ENCODE results near the gene ARID1A.

ARID1A gene

GRCh38 chr1:26692211-26692792 is 3.5 kb upstream of the ARID1A start:
- Histone ChIP-seq H3K9ac (ENCODE audit: low read depth, low read length) (peak overlapping the region; percentile 87), H3K4me1 (ENCODE audit: insufficient read depth, low read length) (peaks cover 20% of the 10 kb centered on the region; the same call in 1 of the 2 replicates), H3K27ac (ENCODE audit: low read length) (peak overlapping the region; percentile 71), H3K4me3 (ENCODE audit: low read length) (peak overlapping the region; percentile 82), H3K9me3 (ENCODE audit: insufficient read depth, low read depth, low read length) (no peaks in the 10 kb centered on the region), H3K27me3 (ENCODE audit: insufficient read depth, low read length) (peaks cover 13% of the 10 kb centered on the region; the same call in 1 of the 2 replicates), H3K36me3 (ENCODE audit: insufficient read depth, low read depth, low read length) (no peaks in the 10 kb centered on the region)

GRCh38 chr1:26692793-26693490 is 2.9 kb upstream of the ARID1A start:
- peaks cover 13% of the 10 kb centered on the region; the same call in 1 of the 2 replicates for H3K27me3 ChIP-seq (ENCODE audit: insufficient read depth, low read length)
- peak overlapping the region; percentile 82 for H3K4me3 ChIP-seq (ENCODE audit: low read length)
- H3K9ac ChIP-seq (ENCODE audit: low read depth, low read length), result peak overlapping the region; percentile 87
- H3K27ac ChIP-seq (ENCODE audit: low read length), result peak overlapping the region; percentile 71
- no peaks in the 10 kb centered on the region for H3K36me3 ChIP-seq (ENCODE audit: insufficient read depth, low read depth, low read length)
- peaks cover 20% of the 10 kb centered on the region; the same call in 1 of the 2 replicates for H3K4me1 ChIP-seq (ENCODE audit: insufficient read depth, low read length)
- H3K9me3 ChIP-seq (ENCODE audit: insufficient read depth, low read depth, low read length), result no peaks in the 10 kb centered on the region

GRCh38 chr1:26693599-26694572 is 1.9 kb upstream of the ARID1A start:
- peaks cover 13% of the 10 kb centered on the region; the same call in 1 of the 2 replicates for H3K27me3 ChIP-seq (ENCODE audit: insufficient read depth, low read length)
- H3K9me3 ChIP-seq (ENCODE audit: insufficient read depth, low read depth, low read length), result no peaks in the 10 kb centered on the region
- H3K9ac ChIP-seq (ENCODE audit: low read depth, low read length), result peak overlapping the region; percentile 87; the same call in 1 of the 2 replicates
- no peak overlapping the region for H3K27ac ChIP-seq (ENCODE audit: low read length)
- peaks cover 25% of the 10 kb centered on the region; the same call in 1 of the 2 replicates for H3K4me1 ChIP-seq (ENCODE audit: insufficient read depth, low read length)
- peak overlapping the region; percentile 82 for H3K4me3 ChIP-seq (ENCODE audit: low read length)
- H3K36me3 ChIP-seq (ENCODE audit: insufficient read depth, low read depth, low read length), result no peaks in the 10 kb centered on the region

GRCh38 chr1:26694638-26695355 is 1.0 kb upstream of the ARID1A start:
- no peak overlapping the region for H3K27ac ChIP-seq (ENCODE audit: low read length)
- H3K4me3 ChIP-seq (ENCODE audit: low read length), result peak overlapping the region; percentile 82
- H3K27me3 ChIP-seq (ENCODE audit: insufficient read depth, low read length), result peaks cover 13% of the 10 kb centered on the region; the same call in 1 of the 2 replicates
- H3K9ac ChIP-seq (ENCODE audit: low read depth, low read length), result peak overlapping the region; percentile 86
- H3K4me1 ChIP-seq (ENCODE audit: insufficient read depth, low read length), result peaks cover 34% of the 10 kb centered on the region
- H3K9me3 ChIP-seq (ENCODE audit: insufficient read depth, low read depth, low read length), result no peaks in the 10 kb centered on the region
- no peaks in the 10 kb centered on the region for H3K36me3 ChIP-seq (ENCODE audit: insufficient read depth, low read depth, low read length)

GRCh38 chr1:26696119-26696653 is 371 bp downstream of the ARID1A start:
- Histone ChIP-seq H3K36me3 (ENCODE audit: insufficient read depth, low read depth, low read length) (peaks cover 10% of the 10 kb centered on the region; the same call in 1 of the 2 replicates), H3K4me3 (ENCODE audit: low read length) (peak overlapping the region; percentile 84; the same call in 1 of the 2 replicates), H3K4me1 (ENCODE audit: insufficient read depth, low read length) (peaks cover 44% of the 10 kb centered on the region), H3K27me3 (ENCODE audit: insufficient read depth, low read length) (peaks cover 13% of the 10 kb centered on the region; the same call in 1 of the 2 replicates), H3K9ac (ENCODE audit: low read depth, low read length) (peak overlapping the region; percentile 79), H3K27ac (ENCODE audit: low read length) (peak overlapping the region; percentile 32), H3K9me3 (ENCODE audit: insufficient read depth, low read depth, low read length) (no peaks in the 10 kb centered on the region)

GRCh38 chr1:26696654-26697430 is 1.0 kb downstream of the ARID1A start:
- peaks cover 51% of the 10 kb centered on the region for H3K4me1 ChIP-seq (ENCODE audit: insufficient read depth, low read length)
- H3K27ac ChIP-seq (ENCODE audit: low read length), result peak overlapping the region; percentile 32
- peak overlapping the region; percentile 79 for H3K9ac ChIP-seq (ENCODE audit: low read depth, low read length)
- H3K9me3 ChIP-seq (ENCODE audit: insufficient read depth, low read depth, low read length), result no peaks in the 10 kb centered on the region
- H3K4me3 ChIP-seq (ENCODE audit: low read length), result peak overlapping the region; percentile 84; the same call in 1 of the 2 replicates
- H3K36me3 ChIP-seq (ENCODE audit: insufficient read depth, low read depth, low read length), result peaks cover 15% of the 10 kb centered on the region; the same call in 1 of the 2 replicates
- peaks cover 13% of the 10 kb centered on the region; the same call in 1 of the 2 replicates for H3K27me3 ChIP-seq (ENCODE audit: insufficient read depth, low read length)

- peak overlapping the region; percentile 79; the same call in 1 of the 2 replicates for H3K9ac ChIP-seq (ENCODE audit: low read depth, low read length)
- H3K9me3 ChIP-seq (ENCODE audit: insufficient read depth, low read depth, low read length), result no peaks in the 10 kb centered on the region
- peaks cover 15% of the 10 kb centered on the region; the same call in 1 of the 2 replicates for H3K36me3 ChIP-seq (ENCODE audit: insufficient read depth, low read depth, low read length)
- peaks cover 13% of the 10 kb centered on the region; the same call in 1 of the 2 replicates for H3K27me3 ChIP-seq (ENCODE audit: insufficient read depth, low read length)
- H3K4me1 ChIP-seq (ENCODE audit: insufficient read depth, low read length), result peaks cover 57% of the 10 kb centered on the region
- H3K27ac ChIP-seq (ENCODE audit: low read length), result no peak overlapping the region
- H3K4me3 ChIP-seq (ENCODE audit: low read length), result peak overlapping the region; percentile 84
These were observed 1.7 kb downstream of the ARID1A start for GRCh38 chr1:26697431-26697977.

- H3K4me3 ChIP-seq (ENCODE audit: low read length), result peak overlapping the region; percentile 84
- H3K36me3 ChIP-seq (ENCODE audit: insufficient read depth, low read depth, low read length), result peaks cover 21% of the 10 kb centered on the region
- peaks cover 13% of the 10 kb centered on the region; the same call in 1 of the 2 replicates for H3K27me3 ChIP-seq (ENCODE audit: insufficient read depth, low read length)
- H3K27ac ChIP-seq (ENCODE audit: low read length), result no peak overlapping the region
- H3K4me1 ChIP-seq (ENCODE audit: insufficient read depth, low read length), result peaks cover 57% of the 10 kb centered on the region
- H3K9ac ChIP-seq (ENCODE audit: low read depth, low read length), result peak overlapping the region; percentile 79; the same call in 1 of the 2 replicates
- no peaks in the 10 kb centered on the region for H3K9me3 ChIP-seq (ENCODE audit: insufficient read depth, low read depth, low read length)
These were observed 2.4 kb downstream of the ARID1A start for GRCh38 chr1:26697978-26698849.

- peak overlapping the region; percentile 84 for H3K4me3 ChIP-seq (ENCODE audit: low read length)
- H3K4me1 ChIP-seq (ENCODE audit: insufficient read depth, low read length), result peaks cover 44% of the 10 kb centered on the region
- no peaks in the 10 kb centered on the region for H3K27me3 ChIP-seq (ENCODE audit: insufficient read depth, low read length)
- H3K27ac ChIP-seq (ENCODE audit: low read length), result no peak overlapping the region
- peak overlapping the region; percentile 43; the same call in 1 of the 2 replicates for H3K9ac ChIP-seq (ENCODE audit: low read depth, low read length)
- no peaks in the 10 kb centered on the region for H3K9me3 ChIP-seq (ENCODE audit: insufficient read depth, low read depth, low read length)
- peaks cover 25% of the 10 kb centered on the region for H3K36me3 ChIP-seq (ENCODE audit: insufficient read depth, low read depth, low read length)
These were observed 4.9 kb downstream of the ARID1A start for GRCh38 chr1:26700711-26701110.

Data from iPS-20b (cell line).